GM12891 (cell line): ENCODE results near the gene ETDA. TPM values are rescaled to one million over a fixed set of nuclear protein-coding genes. Genes with fewer than 3 reads are reported as not detected.
A peak's percentile ranks its signal among the peaks of the same experiment; 100 is the strongest.
"Not testable (repeated sequence)": the region's sequence is repeated elsewhere in the genome, so short reads cannot be mapped to it uniquely, and the experiment has no call there.

Experiments
- DNase-seq: peaks from one replicate; pipeline ENCODE4 v3.0.0; 2011; ENCODE audit warnings: low spot score; ENCODE audit not compliant: insufficient read length
- FAIRE-seq: peaks from 2 replicates; lab custom pipeline; 2011; peaks lifted over from hg19 to GRCh38; lab: Jason Lieb, UNC
- PAX5 ChIP-seq: IDR thresholded peaks from 2 replicates; pipeline ENCODE4 v1.6.1; 2011; ENCODE audit warnings: low read length, moderate library complexity, mild to moderate bottlenecking; ENCODE audit not compliant: insufficient read depth, severe bottlenecking
- POLR2A ChIP-seq: IDR thresholded peaks from 2 replicates; pipeline ENCODE4 v1.6.1; 2011; ENCODE audit warnings: low read depth, low read length, control low read depth
- POLR2AphosphoS5 ChIP-seq: IDR thresholded peaks from 2 replicates; pipeline ENCODE4 v1.6.1; 2011; ENCODE audit warnings: low read depth, low read length, control low read depth
- POU2F2 ChIP-seq: IDR thresholded peaks from 2 replicates; pipeline ENCODE4 v1.6.1; 2011; ENCODE audit warnings: low read depth, mild to moderate bottlenecking, control low read depth, low read length, moderate library complexity
- SPI1 ChIP-seq: IDR thresholded peaks from 2 replicates; pipeline ENCODE4 v1.6.1; 2011; ENCODE audit warnings: low read depth, low read length, control low read depth
- TAF1 ChIP-seq: IDR thresholded peaks from 2 replicates; pipeline ENCODE4 v1.6.1; 2011; ENCODE audit warnings: low read depth, low read length, control low read depth
- polyA plus RNA-seq: library from polyadenylated mRNA; unstranded; fragments of >200 nt; gene quantifications from one replicate; pipeline ENCODE4 v1.2.1, GENCODE V29; 2012; ENCODE audit warnings: low read depth, missing spikeins, inconsistent platforms; ENCODE audit not compliant: missing spikeins

Gene ETDA
- polyA plus RNA-seq = not detected

GRCh38 chrX:135252011-135252518 is at the start of gene ETDA:
ETDA (plus strand) TSS chrX:135252061; CDS start chrX:135253277, 1,216 bp downstream.
- FAIRE-seq = peak; percentile 69

GRCh38 chrX:135206427-135206826 is 45.4 kb upstream of the ETDA start:
- DNase-seq, FAIRE-seq: not testable (repeated sequence)

More at GRCh38 chrX:135252011-135252518, at the start of gene ETDA:
- not testable (repeated sequence) for DNase-seq

GRCh38 chrX:135213200-135213844 is 38.5 kb upstream of the ETDA start:
- FAIRE-seq (no peak), DNase-seq (no peak)
- TF ChIP-seq PAX5 = no peak
- TF ChIP-seq TAF1 = no peak
- no peak for TF ChIP-seq SPI1
- no peak for TF ChIP-seq POLR2A

GRCh38 chrX:135245989-135246388 is 5.9 kb upstream of the ETDA start:
- FAIRE-seq, DNase-seq: not testable (repeated sequence)

GRCh38 chrX:135256087-135256684 is 4.3 kb downstream of the ETDA start:
- not testable (repeated sequence) for DNase-seq, FAIRE-seq

GRCh38 chrX:135256923-135257322 is 5.1 kb downstream of the ETDA start:
- FAIRE-seq (no peak), DNase-seq (no peak)
- no peak for TF ChIP-seq PAX5
- no peak for TF ChIP-seq SPI1
- TF ChIP-seq POU2F2 = no peak
- TF ChIP-seq POLR2AphosphoS5 = no peak
- TF ChIP-seq TAF1 = no peak
- no peak for TF ChIP-seq POLR2A

GRCh38 chrX:135257469-135257868 is 5.6 kb downstream of the ETDA start:
- no peak for TF ChIP-seq SPI1
- TF ChIP-seq POU2F2 = no peak
- TF ChIP-seq PAX5 = no peak
- FAIRE-seq (no peak), DNase-seq (no peak)

GRCh38 chrX:135260976-135261375 is 9.1 kb downstream of the ETDA start:
- FAIRE-seq = not testable (repeated sequence)

GRCh38 chrX:135263376-135263775 is 11.5 kb downstream of the ETDA start:
- not testable (repeated sequence) for FAIRE-seq, DNase-seq

More at GRCh38 chrX:135260976-135261375, 9.1 kb downstream of the ETDA start:
- DNase-seq = not testable (repeated sequence)

- TF ChIP-seq POLR2AphosphoS5 (no peak), POU2F2 (no peak), POLR2A (no peak), TAF1 (no peak), PAX5 (no peak), SPI1 (no peak)
- DNase-seq (no peak), FAIRE-seq (no peak)
Measured at GRCh38 chrX:135264206-135264605, 12.3 kb downstream of the ETDA start.

GRCh38 chrX:135273162-135273561 is 21.3 kb downstream of the ETDA start:
- FAIRE-seq (no peak), DNase-seq (no peak)
- TF ChIP-seq TAF1 (no peak), POLR2A (no peak), SPI1 (no peak)

- no peak for TF ChIP-seq TAF1
- no peak for TF ChIP-seq POU2F2
- TF ChIP-seq POLR2A = no peak
- TF ChIP-seq SPI1 = no peak
- no peak for TF ChIP-seq PAX5
- no peak for TF ChIP-seq POLR2AphosphoS5
- DNase-seq (no peak), FAIRE-seq (no peak)
Measured at GRCh38 chrX:135275973-135276372, 24.1 kb downstream of the ETDA start.
